CD4-positive, alpha-beta T cell (primary cell): ENCODE measurements around the gene PPP1R27. TPM values are rescaled to one million over a fixed set of nuclear protein-coding genes. Genes with fewer than 3 reads are reported as not detected.

Experiments
- ATAC-seq: fragments of 200-7000 bp; cut with Tn5 transposase; one replicate; pipeline ENCODE4 v1.10.0; 2022; ENCODE audit warnings: mild to moderate bottlenecking; ENCODE audit not compliant: poor library complexity
- CTCF ChIA-PET: fragments of 350-600 bp; sonication (Branson Sonifier 250); formaldehyde crosslinking; loops from one replicate; lab custom pipeline; 2021; ENCODE audit warnings: antibody characterized with exemption, inconsistent platforms; lab: Charles Lee
- POLR2A ChIA-PET: fragments of 350-600 bp; sonication (Branson Sonifier 250); formaldehyde crosslinking; loops from one replicate; lab custom pipeline; 2021; ENCODE audit warnings: antibody characterized with exemption, inconsistent platforms; lab: Charles Lee
- DNase-seq, 14 experiments: peaks; one replicate each; pipeline ENCODE4 v3.0.0-alpha.2; 2013 to 2020; ENCODE audit warnings: mixed read lengths in 2 of 14
- H3K27ac ChIP-seq, 2 donors: one replicate each; pipeline versions ENCODE4 v1.5.1 to v1.7.0; 2013; ENCODE audit warnings: low read length in 2 of 2, low read depth in 1 of 2, mild to moderate bottlenecking in 1 of 2
- H3K27me3 ChIP-seq, 2 experiments: 1 replicate in 1 of 2; 2 replicates in 1 of 2; pipeline versions ENCODE4 v1.6.1 to v1.7.0; 2013; ENCODE audit warnings: low read length in 2 of 2, control low read depth in 1 of 2, mild to moderate bottlenecking in 1 of 2, moderate library complexity in 1 of 2; ENCODE audit not compliant: insufficient read depth in 2 of 2, control insufficient read depth in 1 of 2
- H3K36me3 ChIP-seq: one replicate; pipeline ENCODE4 v1.6.1; 2013; ENCODE audit warnings: low read length, control low read depth; ENCODE audit not compliant: insufficient read depth
- H3K4me1 ChIP-seq: one replicate; pipeline ENCODE4 v1.6.1; 2013; ENCODE audit warnings: low read length, control low read depth; ENCODE audit not compliant: insufficient read depth
- H3K4me3 ChIP-seq: one replicate; pipeline ENCODE4 v1.5.1; 2013; ENCODE audit warnings: mild to moderate bottlenecking, low read length, moderate library complexity
- H3K9me3 ChIP-seq, 2 experiments: 1 replicate in 1 of 2; 2 replicates in 1 of 2; pipeline versions ENCODE4 v1.6.1 to v1.7.0; 2013; ENCODE audit warnings: low read length in 2 of 2, mild to moderate bottlenecking in 2 of 2, control low read depth in 1 of 2, moderate library complexity in 1 of 2; ENCODE audit not compliant: control insufficient read depth in 1 of 2, insufficient read depth in 1 of 2
- H3K27ac Mint-ChIP-seq: one replicate; pipeline ENCODE4 v1.8.0; 2020; ENCODE audit warnings: mixed read lengths
- H3K27me3 Mint-ChIP-seq: one replicate; pipeline ENCODE4 v1.8.0; 2021; ENCODE audit warnings: mixed read lengths
- H3K36me3 Mint-ChIP-seq: one replicate; pipeline ENCODE4 v1.8.0; 2021; ENCODE audit warnings: low read depth, mixed read lengths
- H3K4me1 Mint-ChIP-seq: one replicate; pipeline ENCODE4 v1.8.0; 2021; ENCODE audit warnings: low read depth, mixed read lengths
- H3K4me3 Mint-ChIP-seq: one replicate; pipeline ENCODE4 v1.8.0; 2020; ENCODE audit warnings: mild to moderate bottlenecking, mixed read lengths
- H3K9me3 Mint-ChIP-seq: one replicate; pipeline ENCODE4 v1.8.0; 2020; ENCODE audit warnings: mixed read lengths
- CTCF ChIP-seq: fragments of 200-600 bp; IDR thresholded peaks from one replicate; pipeline ENCODE4 v1.8.0; 2022; ENCODE audit warnings: antibody characterized with exemption, mild to moderate bottlenecking
- intact Hi-C, 2 experiments: fragments of 100-400 bp; cut with DNase I in 1 of 2; cut with micrococcal nuclease in 1 of 2; formaldehyde crosslinking; loops; one replicate each; pipeline versions ENCODE4 v1.15.1 to v1.9.0; 2023 to 2025; cut with DNase I, micrococcal nuclease
- total RNA-seq, 174 experiments: library from RNA in 2 of 174; stranded (reverse) in 2 of 174; gene quantifications; one replicate each; pipeline ENCODE4 v1.2.3 and lab custom pipeline; 2021 to 2026

Gene PPP1R27
- total RNA-seq, 2 experiments from 2014 or later: not detected

DNA sequence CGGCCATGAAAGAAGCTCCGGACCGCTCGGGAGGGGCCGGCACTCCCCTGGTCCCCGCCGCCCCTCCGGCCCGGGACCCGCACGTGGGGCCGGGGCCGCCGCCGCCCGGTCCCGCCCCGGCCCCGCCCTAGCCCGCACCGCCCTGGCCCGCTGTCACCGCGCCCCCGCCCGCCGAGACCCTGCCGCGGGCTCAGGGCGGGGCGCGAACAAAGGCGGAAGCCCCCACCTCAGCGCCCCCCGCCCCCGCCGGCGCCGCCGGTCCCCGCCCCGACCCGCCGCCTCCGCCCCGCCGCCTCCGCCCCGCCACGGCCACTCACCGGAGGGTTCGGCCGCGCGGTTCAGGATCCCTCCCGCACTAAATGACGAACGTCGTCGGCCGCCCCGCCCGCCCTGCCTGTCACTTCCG, 36.1 kb upstream of the PPP1R27 start, which contains the start of gene ARHGDIA:
TSS of gene ARHGDIA (minus strand) at position 357 of the 406 bp plus-strand sequence. CDS start 1,407 bp downstream, outside the sequence.
- ATAC-seq: peak; percentile 63
- intact Hi-C loops: loop anchor here (1.0 to 5.0 kb wide), 7 partner anchors 10 to 586 kb away; partner anchors contain the start of genes CENPX (in 2 of the 2), LRRC45 (in 2 of the 2), ALYREF (in 1 of the 2) and ANAPC11 (in 1 of the 2)
- peak within 1 kb of the TSS; percentile 90 for H3K4me3 Mint-ChIP-seq
- H3K36me3 ChIP-seq: peaks cover 32% of the 10 kb centered on the region
- peak within 1 kb of the TSS; percentile 86 for H3K4me3 ChIP-seq
- peak within 1 kb of the TSS; percentile 95 to 98 for H3K27ac ChIP-seq
- CTCF ChIA-PET: interaction anchor here (1.4 kb wide), 1 partner anchor 9 kb away, joined by 4 read pairs; no protein-coding TSS in a partner anchor
- no peaks in the 10 kb centered on the region for H3K27me3 Mint-ChIP-seq
- peaks cover 0 to 3% of the 10 kb centered on the region in 2 experiments for H3K27me3 ChIP-seq
- DNase-seq: no peak
- H3K9me3 ChIP-seq: peaks cover 0 to 3% of the 10 kb centered on the region in 2 experiments
- peaks cover 62% of the 10 kb centered on the region for H3K4me1 ChIP-seq
- peaks cover 55% of the 10 kb centered on the region for H3K36me3 Mint-ChIP-seq
- H3K4me1 Mint-ChIP-seq: peaks cover 45% of the 10 kb centered on the region
- H3K27ac Mint-ChIP-seq: peak within 1 kb of the TSS; percentile 95
- POLR2A ChIA-PET: interaction anchor here (0.6 to 4.6 kb wide), 12 partner anchors 9 to 548 kb away, joined by 3 to 63 read pairs (median 6); partner anchors contain the start of genes ALYREF, ANAPC11, MAFG and MCRIP1
- H3K9me3 Mint-ChIP-seq: no peaks in the 10 kb centered on the region
- TF ChIP-seq CTCF: no peak

DNA sequence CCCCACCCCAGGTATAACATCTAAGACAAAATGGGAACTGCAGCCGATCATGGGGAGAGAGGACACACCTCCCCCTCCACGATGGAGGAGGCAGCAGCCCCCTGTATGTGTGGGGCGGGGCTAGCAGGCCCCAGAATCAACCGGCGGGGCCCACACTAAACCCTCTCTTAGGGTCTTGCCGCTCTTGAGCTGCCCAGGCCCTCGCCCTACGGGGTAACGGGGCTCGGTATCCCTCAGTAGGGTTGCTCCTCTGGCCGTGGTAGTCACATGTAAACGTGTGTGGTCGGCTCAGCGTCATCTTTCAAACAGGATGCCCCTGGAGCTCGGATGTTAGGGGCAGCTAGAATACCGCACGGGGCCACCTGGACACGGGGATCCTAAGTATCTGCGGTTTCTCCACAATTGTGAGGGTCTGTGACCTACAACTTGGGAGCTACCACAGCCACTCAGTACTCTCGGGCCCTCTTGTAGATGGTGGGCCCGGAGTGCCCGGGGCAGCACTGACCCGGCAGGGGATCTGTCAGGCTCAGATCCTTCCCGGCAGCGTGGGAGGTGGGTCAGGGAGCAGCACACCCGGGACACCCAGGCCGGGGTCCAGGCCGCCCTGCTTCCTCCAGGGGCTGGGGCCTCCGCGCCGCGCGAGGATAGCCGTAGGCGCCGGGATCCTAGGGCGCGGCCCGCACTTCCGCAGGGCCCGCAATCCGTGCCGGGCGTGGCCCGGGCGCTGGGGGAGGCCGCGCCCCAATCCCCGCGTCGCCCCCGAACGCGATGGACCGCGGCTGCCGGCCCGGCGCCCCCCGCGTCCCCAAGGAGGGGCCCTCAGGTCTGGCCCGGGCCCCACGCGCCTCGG, 35.5 kb upstream of the PPP1R27 start:
- peaks cover 45% of the 10 kb centered on the region for H3K4me1 Mint-ChIP-seq
- peaks cover 33% of the 10 kb centered on the region for H3K36me3 ChIP-seq
- H3K27me3 ChIP-seq: peaks cover 0 to 3% of the 10 kb centered on the region in 2 experiments
- H3K27ac Mint-ChIP-seq: peak overlapping the region; percentile 95
- no peaks in the 10 kb centered on the region for H3K27me3 Mint-ChIP-seq
- DNase-seq (peak in 8 of 14 experiments; percentile 25 to 80 (median 44)), ATAC-seq (peak; percentile 35)
- H3K27ac ChIP-seq: peak overlapping the region; percentile 79 to 88
- H3K4me3 ChIP-seq: peak overlapping the region; percentile 86
- peaks cover 66% of the 10 kb centered on the region for H3K4me1 ChIP-seq
- ChIA-PET POLR2A (interaction anchor here (0.6 to 4.6 kb wide), 16 partner anchors 9 to 548 kb away, joined by 3 to 63 read pairs (median 4); partner anchors contain the start of genes ALYREF, ANAPC11, ARL16 and HGS), CTCF (interaction anchor here (1.3 to 1.7 kb wide), 3 partner anchors 10 to 187 kb away, joined by 3 to 4 read pairs (median 3); partner anchors contain the start of genes ARL16, HGS and P4HB)
- intact Hi-C loops: loop anchor here (5.0 kb wide), 4 partner anchors 38 to 587 kb away; partner anchors contain the start of genes CENPX (in 2 of the 2), LRRC45 (in 2 of the 2), MAFG (in 1 of the 2) and MCRIP1 (in 1 of the 2)
- peak overlapping the region; percentile 90 for H3K4me3 Mint-ChIP-seq
- peaks cover 0 to 3% of the 10 kb centered on the region in 2 experiments for H3K9me3 ChIP-seq
- no peak for TF ChIP-seq CTCF
- no peaks in the 10 kb centered on the region for H3K9me3 Mint-ChIP-seq
- peaks cover 55% of the 10 kb centered on the region for H3K36me3 Mint-ChIP-seq
